MM.1S (cell line): ENCODE data around the gene RAPGEF4.

Source experiments
- DNase-seq: peaks from one replicate; pipeline ENCODE4 v3.0.0-alpha.2; 2015
- H2AFZ ChIP-seq: fragments of 300-600 bp; sonication (generic); 2 replicates; pipeline ENCODE4 v1.6.0; 2016; ENCODE audit warnings: antibody characterized with exemption, low read length
- H3F3A ChIP-seq: fragments of 300-600 bp; sonication (generic); 2 replicates; pipeline ENCODE4 v1.6.1; 2016; ENCODE audit warnings: mild to moderate bottlenecking, antibody characterized with exemption, low read length, moderate library complexity, mixed read lengths; ENCODE audit not compliant: insufficient read depth
- H3K27ac ChIP-seq: fragments of 300-600 bp; sonication (generic); 2 replicates; pipeline ENCODE4 v1.5.1; 2016; ENCODE audit warnings: mild to moderate bottlenecking, low read length
- H3K27me3 ChIP-seq: fragments of 300-600 bp; sonication (generic); replicated peaks from 2 replicates; pipeline ENCODE4 v1.6.0; 2016; ENCODE audit warnings: low read length; ENCODE audit not compliant: insufficient read depth
- H3K36me3 ChIP-seq: fragments of 300-600 bp; sonication (generic); replicated peaks from 2 replicates; pipeline ENCODE4 v1.6.1; 2016; ENCODE audit warnings: mild to moderate bottlenecking, low read length, mixed read lengths; ENCODE audit not compliant: insufficient read depth
- H3K4me1 ChIP-seq: fragments of 300-600 bp; sonication (generic); 2 replicates; pipeline ENCODE4 v1.6.1; 2016; ENCODE audit warnings: low read length, mixed read lengths
- H3K4me2 ChIP-seq: fragments of 300-600 bp; sonication (generic); 2 replicates; pipeline ENCODE4 v1.6.0; 2016; ENCODE audit warnings: low read depth, low read length
- H3K4me3 ChIP-seq: fragments of 300-600 bp; sonication (generic); 2 replicates; pipeline ENCODE4 v1.5.1; 2016; ENCODE audit warnings: low read length, mixed read lengths
- H3K79me2 ChIP-seq: fragments of 300-600 bp; sonication (generic); 2 replicates; pipeline ENCODE4 v1.6.1; 2016; ENCODE audit warnings: mixed run types, low read length, mixed read lengths
- H3K9ac ChIP-seq: fragments of 300-600 bp; sonication (generic); 2 replicates; pipeline ENCODE4 v1.6.1; 2016; ENCODE audit warnings: low read length, mixed read lengths
- H3K9me2 ChIP-seq: fragments of 300-600 bp; sonication (generic); replicated peaks from 2 replicates; pipeline ENCODE4 v1.6.1; 2016; ENCODE audit warnings: mild to moderate bottlenecking, low read length, mixed read lengths; ENCODE audit not compliant: insufficient read depth
- H3K9me3 ChIP-seq: fragments of 300-600 bp; sonication (generic); replicated peaks from 2 replicates; pipeline ENCODE4 v1.6.1; 2016; ENCODE audit warnings: mild to moderate bottlenecking, low read length, mixed read lengths; ENCODE audit not compliant: insufficient read depth
- H4K20me1 ChIP-seq: fragments of 300-600 bp; sonication (generic); 2 replicates; pipeline ENCODE4 v1.6.1; 2016; ENCODE audit warnings: mild to moderate bottlenecking, low read length, moderate library complexity, mixed read lengths; ENCODE audit not compliant: insufficient read depth
- CTCF ChIP-seq: fragments of 300-600 bp; sonication (generic); IDR thresholded peaks from 2 replicates; pipeline ENCODE4 v1.5.1; 2016; ENCODE audit warnings: antibody characterized with exemption, low read length, mixed read lengths
- EZH2 ChIP-seq: fragments of 300-600 bp; sonication (generic); optimal IDR thresholded peaks from 2 replicates; pipeline ENCODE3; 2017; ENCODE audit warnings: low read depth, mild to moderate bottlenecking, antibody characterized with exemption, low read length, mixed read lengths
- EZH2phosphoT487 ChIP-seq: fragments of 300-600 bp; sonication (generic); IDR thresholded peaks from 2 replicates; pipeline ENCODE4 v1.6.1; 2018; ENCODE audit warnings: antibody characterized with exemption, low read length

Gene RAPGEF4

DNA sequence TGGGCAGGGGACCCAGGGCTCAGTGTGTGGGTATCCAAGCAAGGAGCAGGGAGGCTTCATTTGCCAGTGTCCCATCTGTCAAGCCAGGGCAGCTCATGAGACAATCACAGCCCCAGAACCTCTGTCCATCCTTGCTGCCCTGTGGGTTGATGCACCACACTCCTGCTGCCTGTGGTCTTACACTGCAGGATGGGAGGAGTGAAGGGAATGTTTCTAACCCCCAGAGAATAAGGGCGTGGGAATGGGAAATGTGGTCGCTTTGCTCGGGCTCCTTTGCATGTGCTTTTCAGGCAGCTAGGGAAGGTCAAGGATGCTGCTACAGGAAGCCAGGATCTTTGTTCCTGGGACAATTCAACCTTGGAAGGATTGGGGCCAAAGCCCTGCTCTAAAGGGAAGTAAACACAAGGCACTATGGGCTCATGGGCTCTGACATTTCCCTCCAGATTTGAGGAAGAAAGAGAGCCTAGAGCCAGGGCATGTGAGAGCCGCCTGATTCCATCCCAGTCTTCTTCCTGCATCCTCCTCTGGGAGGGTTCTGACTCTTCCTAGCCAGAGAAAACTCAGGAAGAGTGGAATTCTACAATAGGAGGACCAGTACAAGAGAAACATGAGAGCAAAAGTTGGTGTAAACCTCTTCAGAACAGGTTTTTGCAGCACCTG, 321.2 kb downstream of the RAPGEF4 start:
- Histone ChIP-seq H3K27ac (no peak overlapping the region), H3K9me3 (no peaks in the 10 kb centered on the region), H3K36me3 (no peaks in the 10 kb centered on the region), H3K4me1 (no peaks in the 10 kb centered on the region), H3K79me2 (no peaks in the 10 kb centered on the region), H3F3A (no peaks in the 10 kb centered on the region), H3K9ac (no peak overlapping the region), H3K4me3 (no peak overlapping the region), H3K27me3 (no peaks in the 10 kb centered on the region), H3K4me2 (no peak overlapping the region), H3K9me2 (no peaks in the 10 kb centered on the region), H4K20me1 (no peaks in the 10 kb centered on the region), H2AFZ (no peak overlapping the region)
- TF ChIP-seq EZH2: no peak
- no peak for TF ChIP-seq EZH2phosphoT487
- no peak for TF ChIP-seq CTCF
- DNase-seq: no peak

- Histone ChIP-seq H3K9ac (no peak overlapping the region), H3K79me2 (no peaks in the 10 kb centered on the region), H3K4me1 (no peaks in the 10 kb centered on the region), H3K27ac (no peak overlapping the region), H3K9me3 (no peaks in the 10 kb centered on the region), H3K9me2 (no peaks in the 10 kb centered on the region), H3F3A (no peaks in the 10 kb centered on the region), H2AFZ (no peak overlapping the region), H3K27me3 (no peaks in the 10 kb centered on the region), H3K4me3 (no peak overlapping the region), H4K20me1 (no peaks in the 10 kb centered on the region), H3K4me2 (no peak overlapping the region), H3K36me3 (no peaks in the 10 kb centered on the region)
- no peak for DNase-seq
- no peak for TF ChIP-seq EZH2phosphoT487
- TF ChIP-seq CTCF: no peak
- TF ChIP-seq EZH2: no peak
These were observed 322.5 kb downstream of the RAPGEF4 start for GRCh38 chr2:173058097-173058496.

DNA sequence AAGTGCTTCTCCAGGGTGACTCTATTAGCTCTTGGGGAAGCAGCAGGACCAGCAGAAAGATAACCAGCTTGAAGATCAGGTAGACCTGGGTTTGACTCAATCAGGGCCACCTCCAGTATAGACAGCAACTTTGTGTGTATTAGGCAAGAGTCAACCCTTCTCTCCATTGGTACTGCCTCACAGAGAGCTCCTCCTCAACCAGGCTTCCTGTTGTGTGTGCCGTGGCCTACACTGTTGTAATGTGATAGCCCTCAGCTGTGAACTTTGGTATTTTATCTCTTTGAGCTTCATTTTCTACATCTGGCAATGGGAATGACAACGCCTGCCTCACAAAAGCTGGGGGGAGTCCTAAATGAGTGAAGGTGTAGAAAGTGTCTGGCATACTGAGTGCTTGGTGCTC, 323.0 kb downstream of the RAPGEF4 start:
- H3K36me3 ChIP-seq: no peaks in the 10 kb centered on the region
- H4K20me1 ChIP-seq: no peaks in the 10 kb centered on the region
- no peaks in the 10 kb centered on the region for H3K27me3 ChIP-seq
- H3K9me2 ChIP-seq: no peaks in the 10 kb centered on the region
- no peak overlapping the region for H2AFZ ChIP-seq
- no peaks in the 10 kb centered on the region for H3F3A ChIP-seq
- no peak overlapping the region for H3K4me3 ChIP-seq
- H3K9ac ChIP-seq: no peak overlapping the region
- no peaks in the 10 kb centered on the region for H3K9me3 ChIP-seq
- TF ChIP-seq EZH2 (no peak), EZH2phosphoT487 (no peak), CTCF (no peak)
- H3K27ac ChIP-seq: no peak overlapping the region
- no peak overlapping the region for H3K4me2 ChIP-seq
- H3K79me2 ChIP-seq: no peaks in the 10 kb centered on the region
- no peak for DNase-seq
- H3K4me1 ChIP-seq: no peaks in the 10 kb centered on the region
